K562 (cell line): ENCODE results near the gene MSH4. TPM values are rescaled to one million over a fixed set of nuclear protein-coding genes. Genes with fewer than 3 reads are reported as not detected.

Experiments
- ATF7 ChIP-seq: fragments of 450-650 bp; IDR thresholded peaks from 2 replicates; pipeline ENCODE4 v1.7.1; 2014; ENCODE audit warnings: mild to moderate bottlenecking, moderate library complexity
- BRCA1 ChIP-seq, 2 experiments: fragments of 450-650 bp in 1 of 2; sonication (generic) in 1 of 2; formaldehyde crosslinking in 1 of 2; IDR thresholded peaks; 2 replicates each; pipeline versions ENCODE4 v1.5.0 to v1.6.1; 2017 to 2020; ENCODE audit warnings: mild to moderate bottlenecking in 1 of 2, missing genetic modification reagents in 1 of 2
- CBX1 ChIP-seq: sonication (generic); IDR thresholded peaks from 2 replicates; pipeline ENCODE4 v1.6.1; 2016; ENCODE audit warnings: antibody characterized with exemption, low read depth, mild to moderate bottlenecking
- CBX5 ChIP-seq: IDR thresholded peaks from 2 replicates; pipeline ENCODE4 v1.6.1; 2014; ENCODE audit warnings: low read depth, borderline replicate concordance
- CCAR2 ChIP-seq: fragments of 200-400 bp; formaldehyde crosslinking; IDR thresholded peaks from 2 replicates; pipeline ENCODE4 v1.6.1; 2017; ENCODE audit warnings: mild to moderate bottlenecking, low read depth, low read length
- DACH1 ChIP-seq: fragments of 450-650 bp; IDR thresholded peaks from 2 replicates; pipeline ENCODE4 v1.6.1; 2018; ENCODE audit not compliant: partially characterized antibody
- ESRRB ChIP-seq: fragments of 250-450 bp; sonication (Bioruptor Pico); IDR thresholded peaks from 2 replicates; pipeline ENCODE4 v1.5.0; 2020; ENCODE audit warnings: mild to moderate bottlenecking, moderate library complexity, borderline replicate concordance
- GTF2F1 ChIP-seq: IDR thresholded peaks from 2 replicates; pipeline ENCODE4 v1.6.1; 2011; ENCODE audit warnings: low read depth, low read length, improper control_type of control experiment
- HNRNPH1 ChIP-seq: fragments of 200-400 bp; formaldehyde crosslinking; optimal IDR thresholded peaks from 2 replicates; pipeline ENCODE3; 2017; ENCODE audit warnings: low read depth, mild to moderate bottlenecking, low read length, moderate library complexity
- NR3C1 ChIP-seq: sonication (generic); formaldehyde crosslinking; IDR thresholded peaks from 2 replicates; pipeline ENCODE4 v1.8.1; 2022; ENCODE audit warnings: missing genetic modification reagents
- RFX7 ChIP-seq: fragments of 250-450 bp; sonication (Bioruptor Pico); IDR thresholded peaks from 2 replicates; pipeline ENCODE4 v1.5.1; 2021; ENCODE audit warnings: mild to moderate bottlenecking
- TFAP4 ChIP-seq: sonication (generic); formaldehyde crosslinking; IDR thresholded peaks from 2 replicates; pipeline ENCODE4 v1.8.0; 2022; ENCODE audit warnings: missing genetic modification reagents, mild to moderate bottlenecking, moderate library complexity, borderline replicate concordance
- THRB ChIP-seq: fragments of 450-650 bp; formaldehyde crosslinking; conservative IDR thresholded peaks from 2 replicates; pipeline ENCODE4 v1.4.0; 2022; ENCODE audit warnings: mild to moderate bottlenecking, missing genetic modification characterization
- YY1 ChIP-seq, 3 experiments: IDR thresholded peaks; 2 replicates each; pipeline ENCODE4 v1.6.1; 2011; ENCODE audit warnings: low read length in 2 of 3, mild to moderate bottlenecking in 2 of 3, moderate library complexity in 2 of 3, borderline replicate concordance in 1 of 3, control low read depth in 1 of 3, low read depth in 1 of 3; ENCODE audit not compliant: insufficient read depth in 3 of 3, insufficient replicate concordance in 2 of 3, control insufficient read depth in 1 of 3, insufficient read length in 1 of 3; ENCODE audit errors: extremely low read depth in 1 of 3
- ZBTB12 ChIP-seq: fragments of 250-450 bp; sonication (Bioruptor Pico); IDR thresholded peaks from 2 replicates; pipeline ENCODE4 v1.4.0; 2020
- ZFP1 ChIP-seq: fragments of 450-650 bp; formaldehyde crosslinking; IDR thresholded peaks from 2 replicates; pipeline ENCODE4 v1.4.0; 2020; ENCODE audit warnings: mild to moderate bottlenecking, mixed read lengths
- ZNF184 ChIP-seq: sonication (generic); formaldehyde crosslinking; IDR thresholded peaks from 2 replicates; pipeline ENCODE4 v1.5.0; 2020; ENCODE audit warnings: missing genetic modification reagents
- ZNF224 ChIP-seq: sonication (generic); formaldehyde crosslinking; IDR thresholded peaks from 2 replicates; pipeline ENCODE4 v1.8.0; 2022; ENCODE audit warnings: mild to moderate bottlenecking, missing genetic modification reagents
- ZNF445 ChIP-seq: fragments of 250-450 bp; sonication (Bioruptor Pico); IDR thresholded peaks from 2 replicates; pipeline ENCODE4 v1.4.0; 2020; ENCODE audit warnings: low read depth, mild to moderate bottlenecking, moderate library complexity
- ZNF518B ChIP-seq: fragments of 250-450 bp; sonication (Bioruptor Pico); IDR thresholded peaks from 2 replicates; pipeline ENCODE4 v1.5.0; 2021; ENCODE audit warnings: mild to moderate bottlenecking, moderate library complexity
- polyA plus RNA-seq, 8 experiments: library from polyadenylated mRNA; depleted of rRNA in 4 of 8; stranded (reverse) in 5 of 8; unstranded in 3 of 8; fragments of >200 nt; fragmentation: Nextera tagmentation in 2 of 8; fragmentation: Illumina TruSeq in 1 of 8; extraction: Ambion mirVana in 2 of 8; extraction: Trizol in 1 of 8; gene quantifications; 2 replicates each; pipeline versions ENCODE4 v1.2.1 to v1.2.3, GENCODE V29; 2011 to 2014; ENCODE audit warnings: inconsistent platforms in 1 of 8, missing spikeins in 1 of 8
- total RNA-seq, 7 experiments: library from RNA; depleted of rRNA in 6 of 7; stranded (reverse); fragments of >200 nt in 6 of 7; fragmentation: Illumina TruSeq in 2 of 7; extraction: Trizol in 2 of 7; gene quantifications; 2 replicates each; pipeline versions ENCODE4 v1.2.1 to v1.2.3, GENCODE V29; 2011 to 2021; ENCODE audit warnings: low replicate concordance in 1 of 7

MSH4 gene
- total and polyA plus RNA-seq, 9 of the 15 experiments (the other 6 are each of a cell fraction or from before 2014, with no cell fraction given), result 0.04 to 0.18 (median 0.12) TPM; not detected in 4

GRCh38 chr1:75796376-75797272 is at the start of gene MSH4 (continued):
- no peak for TF ChIP-seq ZNF518B (CRISPR knock-in tag)
- no peak; the same call in 1 of the 2 replicates for TF ChIP-seq CBX5
- peak; percentile 99 for TF ChIP-seq THRB
- peak; percentile 22; the same call in 1 of the 2 replicates for TF ChIP-seq ZNF445 (CRISPR knock-in tag)
- TF ChIP-seq ATF7, result no peak
- no peak; the same call in 1 of the 2 replicates for TF ChIP-seq CBX1
- TF ChIP-seq RFX7 (CRISPR knock-in tag), result peak; percentile 83
- TF ChIP-seq ZFP1, result 0 out of 2 replicates have a peak, but pooled peaks have one; percentile 44
- TF ChIP-seq NR3C1 (CRISPR knock-in tag), result no peak
- TF ChIP-seq YY1 (IDR thresholded peaks at IDR 0.05; ENCODE audit: borderline replicate concordance in 1 of 3, control insufficient read depth in 1 of 3, extremely low read depth in 1 of 3, insufficient read depth in 3 of 3, insufficient read length in 1 of 3, insufficient replicate concordance in 2 of 3, low read depth in 1 of 3, low read length in 2 of 3), result no peak
- no peak for TF ChIP-seq ZNF224 (CRISPR knock-in tag)
- TF ChIP-seq HNRNPH1, result no peak
- TF ChIP-seq ZNF184 (CRISPR knock-in tag), result no peak
- TF ChIP-seq GTF2F1, result no peak
- TF ChIP-seq BRCA1 (IDR thresholded peaks at IDR 0.05), result no peak
- TF ChIP-seq BRCA1 (CRISPR knock-in tag; IDR thresholded peaks at IDR 0.05), result no peak
- peak; percentile 35; the same call in 1 of the 2 replicates for TF ChIP-seq TFAP4 (CRISPR knock-in tag)
- TF ChIP-seq ESRRB (CRISPR knock-in tag), result peak; percentile 78; the same call in 1 of the 2 replicates
- no peak for TF ChIP-seq DACH1
- TF ChIP-seq CCAR2, result no peak
- 0 out of 2 replicates have a peak, but pooled peaks have one; percentile 6 for TF ChIP-seq ZBTB12
